HepG2 (cell line): ENCODE measurements around the gene PRRT1B. TPM values are rescaled to one million over a fixed set of nuclear protein-coding genes. Genes with fewer than 3 reads are reported as not detected.

Experiments used
- IRX3 ChIP-seq: sonication (generic); formaldehyde crosslinking; IDR thresholded peaks from 2 replicates; pipeline ENCODE4 v1.8.1; 2023; ENCODE audit warnings: mild to moderate bottlenecking, low read depth, missing genetic modification reagents, borderline replicate concordance
- KLF13 ChIP-seq: sonication (generic); formaldehyde crosslinking; IDR thresholded peaks from 2 replicates; pipeline ENCODE4 v1.4.0; 2020; ENCODE audit warnings: mild to moderate bottlenecking, missing genetic modification reagents
- NCOA1 ChIP-seq: sonication (generic); formaldehyde crosslinking; IDR thresholded peaks from 2 replicates; pipeline ENCODE4 v1.9.0; 2021; ENCODE audit warnings: missing genetic modification reagents
- NR2F6 ChIP-seq, 2 experiments: IDR thresholded peaks; 2 replicates each; pipeline ENCODE4 v1.6.1; 2016; ENCODE audit warnings: antibody characterized with exemption in 1 of 2, mild to moderate bottlenecking in 1 of 2
- RBM39 ChIP-seq: fragments of 200-400 bp; formaldehyde crosslinking; IDR thresholded peaks from one replicate; pipeline ENCODE4 v1.6.1; 2018; ENCODE audit warnings: antibody characterized with exemption, mild to moderate bottlenecking, low read depth, low read length; ENCODE audit not compliant: poor library complexity, severe bottlenecking
- SRF ChIP-seq: IDR thresholded peaks from 2 replicates; pipeline ENCODE4 v1.6.1; 2011; ENCODE audit warnings: mild to moderate bottlenecking, low read depth, low read length, moderate library complexity
- UBTF ChIP-seq: sonication (generic); formaldehyde crosslinking; IDR thresholded peaks from 2 replicates; pipeline ENCODE4 v1.4.0; 2020; ENCODE audit warnings: mild to moderate bottlenecking, missing genetic modification reagents
- polyA plus RNA-seq, 8 experiments: library from polyadenylated mRNA; depleted of rRNA in 3 of 8; stranded (reverse) in 7 of 8; unstranded in 1 of 8; fragments of >200 nt; fragmentation: Illumina TruSeq in 4 of 8; extraction: Trizol in 4 of 8; gene quantifications; 2 replicates each; pipeline versions ENCODE4 v1.2.1 to v1.2.3, GENCODE V29; 2011 to 2016; ENCODE audit warnings: low read depth in 4 of 8, missing spikeins in 1 of 8, mixed read lengths in 1 of 8; ENCODE audit not compliant: insufficient read depth in 1 of 8
- total RNA-seq, 5 experiments: library from RNA; depleted of rRNA; stranded (reverse); fragments of >200 nt; fragmentation: Illumina TruSeq; extraction: Trizol; gene quantifications; 2 replicates each; pipeline ENCODE4 v1.2.3, GENCODE V29; 2016; ENCODE audit warnings: low read depth in 1 of 5
- TF ChIP-seq, protein P1 (sequence below): sonication (generic); formaldehyde crosslinking; IDR thresholded peaks from 2 replicates; pipeline ENCODE4 v1.4.0; 2020; ENCODE audit warnings: missing genetic modification reagents, borderline replicate concordance
- TF ChIP-seq, protein P2 (sequence below): sonication (generic); formaldehyde crosslinking; IDR thresholded peaks from 2 replicates; pipeline ENCODE4 v1.5.1; 2020; ENCODE audit warnings: missing genetic modification reagents, mild to moderate bottlenecking, borderline replicate concordance
- TF ChIP-seq, protein P3 (sequence below): fragments of 450-650 bp; IDR thresholded peaks from 2 replicates; pipeline ENCODE4 v1.6.1; 2017; ENCODE audit warnings: mild to moderate bottlenecking
- TF ChIP-seq, protein P4 (sequence below): sonication (generic); formaldehyde crosslinking; IDR thresholded peaks from 2 replicates; pipeline ENCODE4 v1.5.1; 2020; ENCODE audit warnings: missing genetic modification reagents, mild to moderate bottlenecking, borderline replicate concordance
- TF ChIP-seq, protein P5 (sequence below): IDR thresholded peaks from 2 replicates; pipeline ENCODE4 v1.6.1; 2016; ENCODE audit warnings: low read depth, control low read depth

Gene PRRT1B
- total and polyA plus RNA-seq, 2 of the 13 experiments (the other 11 are each of a cell fraction or from before 2014, with no cell fraction given): not detected

DNA sequence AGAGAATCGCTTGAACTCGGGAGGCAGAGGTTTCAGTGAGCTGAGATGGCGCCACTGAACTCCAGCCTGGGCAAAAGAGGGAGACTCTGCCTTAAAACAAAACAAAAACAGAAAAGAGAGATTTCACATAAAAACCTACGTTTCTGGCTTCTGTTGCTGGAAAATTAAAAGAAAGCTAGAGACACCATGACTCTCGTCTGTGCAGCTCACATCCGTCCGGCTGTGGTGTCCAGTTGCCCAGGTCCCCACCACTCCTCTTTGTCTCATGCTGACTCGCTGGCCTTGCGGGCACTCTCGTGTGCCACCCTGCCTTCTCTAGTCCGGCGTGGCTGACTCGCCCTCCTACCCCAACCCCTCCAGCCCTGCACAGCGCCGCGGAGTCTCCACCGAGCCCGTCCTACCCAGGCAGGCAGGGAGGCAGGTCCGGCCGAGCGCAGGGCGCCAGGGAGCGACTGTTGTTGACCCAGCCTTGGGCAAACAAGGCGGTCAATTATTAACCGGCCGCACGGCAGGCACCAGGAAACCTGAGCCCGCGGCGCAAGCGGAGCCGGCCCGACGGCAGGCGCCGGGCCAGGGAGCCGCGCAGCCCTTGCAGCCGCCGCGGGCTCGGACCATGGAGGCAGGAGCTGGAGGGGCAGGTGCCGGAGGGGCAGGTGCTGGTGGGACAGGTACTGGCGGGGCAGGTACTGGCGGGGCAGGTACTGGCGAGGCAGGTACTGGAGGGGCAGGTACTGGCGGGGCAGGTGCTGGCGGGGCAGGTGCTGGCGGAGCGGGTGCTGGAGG lies at the start of gene PRRT1B (continued):
- TF ChIP-seq, protein P1, sequence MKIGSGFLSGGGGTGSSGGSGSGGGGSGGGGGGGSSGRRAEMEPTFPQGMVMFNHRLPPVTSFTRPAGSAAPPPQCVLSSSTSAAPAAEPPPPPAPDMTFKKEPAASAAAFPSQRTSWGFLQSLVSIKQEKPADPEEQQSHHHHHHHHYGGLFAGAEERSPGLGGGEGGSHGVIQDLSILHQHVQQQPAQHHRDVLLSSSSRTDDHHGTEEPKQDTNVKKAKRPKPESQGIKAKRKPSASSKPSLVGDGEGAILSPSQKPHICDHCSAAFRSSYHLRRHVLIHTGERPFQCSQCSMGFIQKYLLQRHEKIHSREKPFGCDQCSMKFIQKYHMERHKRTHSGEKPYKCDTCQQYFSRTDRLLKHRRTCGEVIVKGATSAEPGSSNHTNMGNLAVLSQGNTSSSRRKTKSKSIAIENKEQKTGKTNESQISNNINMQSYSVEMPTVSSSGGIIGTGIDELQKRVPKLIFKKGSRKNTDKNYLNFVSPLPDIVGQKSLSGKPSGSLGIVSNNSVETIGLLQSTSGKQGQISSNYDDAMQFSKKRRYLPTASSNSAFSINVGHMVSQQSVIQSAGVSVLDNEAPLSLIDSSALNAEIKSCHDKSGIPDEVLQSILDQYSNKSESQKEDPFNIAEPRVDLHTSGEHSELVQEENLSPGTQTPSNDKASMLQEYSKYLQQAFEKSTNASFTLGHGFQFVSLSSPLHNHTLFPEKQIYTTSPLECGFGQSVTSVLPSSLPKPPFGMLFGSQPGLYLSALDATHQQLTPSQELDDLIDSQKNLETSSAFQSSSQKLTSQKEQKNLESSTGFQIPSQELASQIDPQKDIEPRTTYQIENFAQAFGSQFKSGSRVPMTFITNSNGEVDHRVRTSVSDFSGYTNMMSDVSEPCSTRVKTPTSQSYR (CRISPR knock-in tag): peak; percentile 33; the same call in 1 of the 2 replicates
- peak; percentile 79; the same call in 1 of the 2 replicates for TF ChIP-seq IRX3 (CRISPR knock-in tag)
- peak; percentile 69 for TF ChIP-seq RBM39
- TF ChIP-seq, protein P2, sequence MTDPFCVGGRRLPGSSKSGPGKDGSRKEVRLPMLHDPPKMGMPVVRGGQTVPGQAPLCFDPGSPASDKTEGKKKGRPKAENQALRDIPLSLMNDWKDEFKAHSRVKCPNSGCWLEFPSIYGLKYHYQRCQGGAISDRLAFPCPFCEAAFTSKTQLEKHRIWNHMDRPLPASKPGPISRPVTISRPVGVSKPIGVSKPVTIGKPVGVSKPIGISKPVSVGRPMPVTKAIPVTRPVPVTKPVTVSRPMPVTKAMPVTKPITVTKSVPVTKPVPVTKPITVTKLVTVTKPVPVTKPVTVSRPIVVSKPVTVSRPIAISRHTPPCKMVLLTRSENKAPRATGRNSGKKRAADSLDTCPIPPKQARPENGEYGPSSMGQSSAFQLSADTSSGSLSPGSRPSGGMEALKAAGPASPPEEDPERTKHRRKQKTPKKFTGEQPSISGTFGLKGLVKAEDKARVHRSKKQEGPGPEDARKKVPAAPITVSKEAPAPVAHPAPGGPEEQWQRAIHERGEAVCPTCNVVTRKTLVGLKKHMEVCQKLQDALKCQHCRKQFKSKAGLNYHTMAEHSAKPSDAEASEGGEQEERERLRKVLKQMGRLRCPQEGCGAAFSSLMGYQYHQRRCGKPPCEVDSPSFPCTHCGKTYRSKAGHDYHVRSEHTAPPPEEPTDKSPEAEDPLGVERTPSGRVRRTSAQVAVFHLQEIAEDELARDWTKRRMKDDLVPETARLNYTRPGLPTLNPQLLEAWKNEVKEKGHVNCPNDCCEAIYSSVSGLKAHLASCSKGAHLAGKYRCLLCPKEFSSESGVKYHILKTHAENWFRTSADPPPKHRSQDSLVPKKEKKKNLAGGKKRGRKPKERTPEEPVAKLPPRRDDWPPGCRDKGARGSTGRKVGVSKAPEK: no peak
- TF ChIP-seq, protein P3, sequence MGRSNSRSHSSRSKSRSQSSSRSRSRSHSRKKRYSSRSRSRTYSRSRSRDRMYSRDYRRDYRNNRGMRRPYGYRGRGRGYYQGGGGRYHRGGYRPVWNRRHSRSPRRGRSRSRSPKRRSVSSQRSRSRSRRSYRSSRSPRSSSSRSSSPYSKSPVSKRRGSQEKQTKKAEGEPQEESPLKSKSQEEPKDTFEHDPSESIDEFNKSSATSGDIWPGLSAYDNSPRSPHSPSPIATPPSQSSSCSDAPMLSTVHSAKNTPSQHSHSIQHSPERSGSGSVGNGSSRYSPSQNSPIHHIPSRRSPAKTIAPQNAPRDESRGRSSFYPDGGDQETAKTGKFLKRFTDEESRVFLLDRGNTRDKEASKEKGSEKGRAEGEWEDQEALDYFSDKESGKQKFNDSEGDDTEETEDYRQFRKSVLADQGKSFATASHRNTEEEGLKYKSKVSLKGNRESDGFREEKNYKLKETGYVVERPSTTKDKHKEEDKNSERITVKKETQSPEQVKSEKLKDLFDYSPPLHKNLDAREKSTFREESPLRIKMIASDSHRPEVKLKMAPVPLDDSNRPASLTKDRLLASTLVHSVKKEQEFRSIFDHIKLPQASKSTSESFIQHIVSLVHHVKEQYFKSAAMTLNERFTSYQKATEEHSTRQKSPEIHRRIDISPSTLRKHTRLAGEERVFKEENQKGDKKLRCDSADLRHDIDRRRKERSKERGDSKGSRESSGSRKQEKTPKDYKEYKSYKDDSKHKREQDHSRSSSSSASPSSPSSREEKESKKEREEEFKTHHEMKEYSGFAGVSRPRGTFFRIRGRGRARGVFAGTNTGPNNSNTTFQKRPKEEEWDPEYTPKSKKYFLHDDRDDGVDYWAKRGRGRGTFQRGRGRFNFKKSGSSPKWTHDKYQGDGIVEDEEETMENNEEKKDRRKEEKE: no peak
- TF ChIP-seq, protein P4, sequence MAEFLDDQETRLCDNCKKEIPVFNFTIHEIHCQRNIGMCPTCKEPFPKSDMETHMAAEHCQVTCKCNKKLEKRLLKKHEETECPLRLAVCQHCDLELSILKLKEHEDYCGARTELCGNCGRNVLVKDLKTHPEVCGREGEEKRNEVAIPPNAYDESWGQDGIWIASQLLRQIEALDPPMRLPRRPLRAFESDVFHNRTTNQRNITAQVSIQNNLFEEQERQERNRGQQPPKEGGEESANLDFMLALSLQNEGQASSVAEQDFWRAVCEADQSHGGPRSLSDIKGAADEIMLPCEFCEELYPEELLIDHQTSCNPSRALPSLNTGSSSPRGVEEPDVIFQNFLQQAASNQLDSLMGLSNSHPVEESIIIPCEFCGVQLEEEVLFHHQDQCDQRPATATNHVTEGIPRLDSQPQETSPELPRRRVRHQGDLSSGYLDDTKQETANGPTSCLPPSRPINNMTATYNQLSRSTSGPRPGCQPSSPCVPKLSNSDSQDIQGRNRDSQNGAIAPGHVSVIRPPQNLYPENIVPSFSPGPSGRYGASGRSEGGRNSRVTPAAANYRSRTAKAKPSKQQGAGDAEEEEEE: no peak
- no peak for TF ChIP-seq SRF
- TF ChIP-seq NCOA1 (CRISPR knock-in tag): 0 out of 2 replicates have a peak, but pooled peaks have one; percentile 29
- no peak for TF ChIP-seq NR2F6 (IDR thresholded peaks at IDR 0.05)
- peak; percentile 57; the same call in 1 of the 2 replicates for TF ChIP-seq NR2F6 (CRISPR knock-in tag; IDR thresholded peaks at IDR 0.05)
- TF ChIP-seq KLF13 (CRISPR knock-in tag): no peak
- TF ChIP-seq UBTF (CRISPR knock-in tag): peak; percentile 93
- TF ChIP-seq, protein P5, sequence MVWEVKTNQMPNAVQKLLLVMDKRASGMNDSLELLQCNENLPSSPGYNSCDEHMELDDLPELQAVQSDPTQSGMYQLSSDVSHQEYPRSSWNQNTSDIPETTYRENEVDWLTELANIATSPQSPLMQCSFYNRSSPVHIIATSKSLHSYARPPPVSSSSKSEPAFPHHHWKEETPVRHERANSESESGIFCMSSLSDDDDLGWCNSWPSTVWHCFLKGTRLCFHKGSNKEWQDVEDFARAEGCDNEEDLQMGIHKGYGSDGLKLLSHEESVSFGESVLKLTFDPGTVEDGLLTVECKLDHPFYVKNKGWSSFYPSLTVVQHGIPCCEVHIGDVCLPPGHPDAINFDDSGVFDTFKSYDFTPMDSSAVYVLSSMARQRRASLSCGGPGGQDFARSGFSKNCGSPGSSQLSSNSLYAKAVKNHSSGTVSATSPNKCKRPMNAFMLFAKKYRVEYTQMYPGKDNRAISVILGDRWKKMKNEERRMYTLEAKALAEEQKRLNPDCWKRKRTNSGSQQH: no peak
